ENCODE results near the gene ZSWIM4.
"Not testable (repeated sequence)": the region's sequence is repeated elsewhere in the genome, so short reads cannot be mapped to it uniquely, and the experiment has no call there.

DNA sequence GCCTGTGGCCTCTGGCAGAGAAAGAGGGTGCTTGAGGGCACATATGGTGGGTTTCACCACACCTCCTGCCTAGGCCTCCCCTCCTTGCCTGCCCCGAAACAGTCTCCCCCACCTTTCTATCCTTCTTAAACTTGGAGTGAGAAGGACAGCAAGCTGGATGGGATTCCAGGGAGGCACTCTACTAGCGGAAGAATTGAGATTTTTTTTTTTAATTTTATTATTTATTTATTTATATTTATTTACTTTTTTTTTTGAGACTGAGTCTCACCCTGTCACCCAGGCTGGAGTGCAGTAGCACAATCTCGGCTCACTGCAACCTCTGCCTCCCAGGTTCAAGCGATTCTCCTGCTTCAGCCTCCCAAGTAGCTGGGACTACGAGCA is 56.5 kb downstream of the ZSWIM4 start:
- TF ChIP-seq, protein P1, sequence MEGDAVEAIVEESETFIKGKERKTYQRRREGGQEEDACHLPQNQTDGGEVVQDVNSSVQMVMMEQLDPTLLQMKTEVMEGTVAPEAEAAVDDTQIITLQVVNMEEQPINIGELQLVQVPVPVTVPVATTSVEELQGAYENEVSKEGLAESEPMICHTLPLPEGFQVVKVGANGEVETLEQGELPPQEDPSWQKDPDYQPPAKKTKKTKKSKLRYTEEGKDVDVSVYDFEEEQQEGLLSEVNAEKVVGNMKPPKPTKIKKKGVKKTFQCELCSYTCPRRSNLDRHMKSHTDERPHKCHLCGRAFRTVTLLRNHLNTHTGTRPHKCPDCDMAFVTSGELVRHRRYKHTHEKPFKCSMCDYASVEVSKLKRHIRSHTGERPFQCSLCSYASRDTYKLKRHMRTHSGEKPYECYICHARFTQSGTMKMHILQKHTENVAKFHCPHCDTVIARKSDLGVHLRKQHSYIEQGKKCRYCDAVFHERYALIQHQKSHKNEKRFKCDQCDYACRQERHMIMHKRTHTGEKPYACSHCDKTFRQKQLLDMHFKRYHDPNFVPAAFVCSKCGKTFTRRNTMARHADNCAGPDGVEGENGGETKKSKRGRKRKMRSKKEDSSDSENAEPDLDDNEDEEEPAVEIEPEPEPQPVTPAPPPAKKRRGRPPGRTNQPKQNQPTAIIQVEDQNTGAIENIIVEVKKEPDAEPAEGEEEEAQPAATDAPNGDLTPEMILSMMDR (IDR thresholded peaks at IDR 0.05) = not testable (repeated sequence)
- TF ChIP-seq POLR2A, EP300 (IDR thresholded peaks at IDR 0.05): not testable (repeated sequence)

Data from tibial nerve (tissue), 4 donors.